SK-N-DZ (cell line): ENCODE measurements around the gene ADCY1.

Source experiments
- DNase-seq: peaks from one replicate; pipeline ENCODE4 v3.0.0-alpha.2; 2015; ENCODE audit warnings: low spot score

ADCY1 gene

DNA sequence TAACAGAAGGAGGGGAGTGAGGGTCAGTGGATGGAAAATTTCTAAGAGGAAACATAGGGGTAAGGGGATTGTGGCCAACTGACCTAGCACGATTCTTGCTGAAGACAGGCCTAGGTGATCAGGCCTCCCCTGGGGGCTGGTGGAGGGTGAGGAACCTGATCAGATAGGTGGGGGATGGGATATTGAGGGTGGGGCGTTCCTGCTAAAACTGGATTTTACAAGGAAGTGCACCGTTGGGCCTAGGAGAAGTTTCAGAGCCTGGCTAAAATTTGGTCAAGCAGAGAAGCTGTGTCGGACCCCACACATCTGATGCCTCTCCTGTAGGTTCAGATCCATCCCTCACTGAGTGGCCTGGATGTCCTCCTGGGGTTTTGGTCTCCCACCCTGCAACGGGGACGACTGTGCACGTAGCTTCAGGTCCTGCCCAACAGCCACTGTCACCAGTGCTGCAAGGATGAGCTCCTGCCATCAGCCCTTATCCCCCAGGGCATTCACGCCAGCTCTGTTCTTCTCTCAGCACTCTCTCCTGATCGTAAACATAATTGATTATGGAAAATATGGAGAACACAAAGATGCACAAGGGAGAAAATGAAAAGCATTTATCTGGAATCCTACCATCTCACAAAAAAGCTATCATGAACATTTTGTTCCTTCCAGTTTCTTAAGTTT is 89.9 kb downstream of the ADCY1 start:
- DNase-seq: no peak

DNA sequence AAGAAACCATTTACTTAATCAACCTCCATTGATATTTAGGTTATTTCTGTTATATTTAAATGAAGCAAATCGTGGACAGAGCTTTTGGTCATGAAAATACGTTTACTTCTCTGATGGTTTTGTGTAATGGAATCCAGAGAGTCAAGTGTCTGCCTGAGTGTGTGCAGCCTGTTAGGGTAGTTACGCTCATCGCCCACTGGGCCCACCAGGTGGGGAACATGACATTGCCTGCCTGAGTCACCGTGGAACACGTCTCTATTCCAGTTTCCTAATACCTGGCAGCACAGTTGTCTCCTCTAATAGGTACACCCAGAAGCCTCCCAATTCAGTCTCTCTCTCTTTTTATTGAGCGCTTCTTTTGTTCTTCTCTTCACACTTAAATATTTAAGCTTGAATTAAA is 91.0 kb downstream of the ADCY1 start:
- DNase-seq: no peak

DNA sequence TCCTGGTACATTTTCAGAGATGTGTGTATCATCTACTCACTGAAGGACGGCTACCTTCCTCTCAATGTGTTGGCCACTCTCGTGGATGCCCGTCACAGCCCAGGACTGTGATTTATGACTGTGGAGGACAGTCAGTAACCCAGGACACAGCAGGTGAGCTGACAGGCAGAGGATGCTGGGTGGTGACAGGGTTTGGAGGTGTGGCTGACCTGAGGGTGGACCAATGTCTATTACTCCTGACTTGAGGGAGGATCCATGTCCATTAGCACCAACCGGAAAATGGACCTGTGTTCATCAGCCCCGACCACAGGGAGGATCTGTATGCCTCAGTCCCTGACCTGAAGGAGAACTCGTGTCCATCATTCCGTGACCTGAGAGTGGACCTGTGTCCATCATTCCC is 96.1 kb downstream of the ADCY1 start:
- DNase-seq: no peak

GRCh38 chr7:45670717-45671116 is 96.5 kb downstream of the ADCY1 start:
- no peak for DNase-seq

- no peak for DNase-seq
Measured at GRCh38 chr7:45677311-45677900, 103.2 kb downstream of the ADCY1 start.

GRCh38 chr7:45679516-45679915 is 105.3 kb downstream of the ADCY1 start:
- no peak for DNase-seq

GRCh38 chr7:45680776-45681175 is 106.6 kb downstream of the ADCY1 start:
- DNase-seq: no peak

DNA sequence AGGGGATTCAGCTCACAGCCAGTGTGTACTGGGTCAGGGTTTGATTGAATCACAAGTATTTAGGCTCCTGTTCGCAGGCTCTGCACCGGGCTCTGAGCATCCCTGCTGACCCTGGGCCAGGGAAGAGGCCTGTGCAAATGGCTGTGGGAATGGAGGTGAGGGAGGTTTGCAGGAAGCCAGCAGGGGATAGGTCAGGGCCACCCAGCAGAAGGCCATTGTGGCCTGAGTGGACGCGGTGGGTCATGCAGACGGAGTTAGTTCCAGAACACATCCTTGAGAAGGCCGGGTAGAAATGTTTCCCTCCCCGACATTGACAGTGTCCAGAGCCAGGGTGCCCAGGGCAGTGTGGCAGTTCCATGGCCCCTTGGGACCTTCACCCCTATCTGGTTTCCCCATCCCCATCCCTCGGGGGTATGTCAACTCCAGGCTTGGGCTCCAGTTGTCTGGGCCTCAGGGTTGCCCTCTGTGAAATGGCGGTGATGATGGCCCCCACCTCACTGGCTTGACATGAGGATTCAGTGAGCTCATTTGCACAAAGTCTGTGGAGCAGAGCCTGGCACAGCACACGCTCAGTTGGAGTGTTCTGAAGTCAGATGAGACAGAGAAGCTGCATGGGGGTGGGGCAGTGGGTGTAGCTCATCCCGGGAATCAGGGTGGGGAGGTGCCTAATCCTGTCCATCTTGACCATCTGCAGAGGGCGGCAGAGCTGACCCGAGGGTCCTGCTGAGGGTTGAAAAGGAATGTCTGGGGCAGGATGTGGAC is 107.6 kb downstream of the ADCY1 start:
- DNase-seq: no peak

DNA sequence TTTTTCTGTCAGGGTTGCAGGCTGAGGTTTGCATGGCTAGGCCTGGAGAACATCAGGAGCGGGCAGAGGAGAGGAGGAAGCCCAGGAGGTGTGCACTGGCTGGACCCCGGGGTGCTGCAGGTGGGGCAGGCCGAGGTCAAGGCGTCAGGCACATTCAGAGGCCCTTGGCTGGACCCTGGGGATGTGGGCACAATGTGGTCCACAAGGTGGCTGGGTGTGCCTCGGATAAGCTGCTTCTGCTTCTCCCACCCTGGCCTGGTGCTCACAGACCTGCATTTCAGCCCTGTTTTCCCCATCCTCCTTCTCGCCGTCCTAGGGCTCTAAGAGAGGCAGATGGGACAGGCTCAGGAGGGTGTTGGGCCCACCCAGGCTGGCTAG is 108.2 kb downstream of the ADCY1 start:
- no peak for DNase-seq

DNA sequence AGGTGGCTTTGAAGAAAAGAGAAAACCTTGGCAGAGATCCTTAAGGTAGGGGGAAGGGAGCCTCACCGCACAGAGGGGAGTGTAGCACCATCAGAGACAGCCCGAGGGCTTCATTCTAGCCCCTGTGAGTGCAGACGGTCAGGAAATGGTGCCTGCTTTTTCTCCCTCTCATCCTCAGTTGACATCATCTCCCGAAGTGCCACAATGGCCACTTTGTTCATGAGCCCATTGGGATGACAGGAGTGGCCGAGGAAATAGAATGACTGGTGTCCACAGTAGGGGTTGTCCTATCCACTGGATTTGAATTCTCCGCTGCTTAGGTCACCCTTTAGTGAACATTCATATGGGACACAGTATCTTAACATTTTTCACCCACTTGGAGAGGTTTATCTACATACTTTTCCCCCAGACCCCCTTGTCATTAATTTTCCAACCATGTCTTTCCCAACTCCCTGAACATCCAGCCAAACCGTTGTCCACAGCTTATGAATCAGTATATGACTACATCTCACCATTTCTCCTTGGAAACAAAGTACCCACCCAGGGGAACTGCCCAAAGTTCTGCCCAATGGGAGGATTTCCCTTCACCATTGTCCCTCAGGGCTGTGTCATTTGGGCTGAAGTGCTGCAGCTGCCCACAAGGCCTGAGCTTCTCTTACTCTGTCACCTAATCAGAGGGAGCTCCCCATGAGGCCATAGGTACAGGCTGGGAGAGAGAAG is 108.8 kb downstream of the ADCY1 start:
- no peak for DNase-seq

DNA sequence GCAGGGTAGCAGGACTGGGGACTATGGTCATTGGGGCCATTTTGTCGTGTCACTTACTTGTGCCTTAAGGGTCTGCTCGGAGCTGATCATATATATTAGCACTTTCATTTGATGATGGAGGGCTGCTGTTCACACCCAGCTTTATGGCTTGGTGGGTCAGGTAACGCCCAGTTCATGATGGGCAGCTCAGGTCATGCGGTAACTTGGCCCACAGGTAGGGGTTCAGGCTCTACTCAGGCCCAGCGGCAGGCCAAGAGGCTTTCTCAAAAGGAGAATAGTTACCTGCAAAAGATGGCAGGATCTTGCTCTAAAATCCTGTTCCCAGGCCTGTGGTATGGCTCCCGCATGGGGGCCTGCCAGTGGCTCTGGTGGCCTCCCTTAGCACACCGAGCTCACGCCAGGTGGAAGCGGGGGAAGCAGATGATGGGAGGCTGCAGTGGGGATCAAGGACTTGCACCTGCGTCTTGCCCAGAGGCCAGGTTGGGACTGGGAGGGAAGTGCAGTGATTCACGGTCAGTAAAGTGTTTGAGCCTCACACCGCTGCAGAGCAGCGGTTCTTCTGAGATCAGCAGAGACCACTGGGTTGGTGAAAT is 109.5 kb downstream of the ADCY1 start:
- no peak for DNase-seq

- DNase-seq: no peak
Measured at GRCh38 chr7:45684910-45685618, 110.9 kb downstream of the ADCY1 start.

DNA sequence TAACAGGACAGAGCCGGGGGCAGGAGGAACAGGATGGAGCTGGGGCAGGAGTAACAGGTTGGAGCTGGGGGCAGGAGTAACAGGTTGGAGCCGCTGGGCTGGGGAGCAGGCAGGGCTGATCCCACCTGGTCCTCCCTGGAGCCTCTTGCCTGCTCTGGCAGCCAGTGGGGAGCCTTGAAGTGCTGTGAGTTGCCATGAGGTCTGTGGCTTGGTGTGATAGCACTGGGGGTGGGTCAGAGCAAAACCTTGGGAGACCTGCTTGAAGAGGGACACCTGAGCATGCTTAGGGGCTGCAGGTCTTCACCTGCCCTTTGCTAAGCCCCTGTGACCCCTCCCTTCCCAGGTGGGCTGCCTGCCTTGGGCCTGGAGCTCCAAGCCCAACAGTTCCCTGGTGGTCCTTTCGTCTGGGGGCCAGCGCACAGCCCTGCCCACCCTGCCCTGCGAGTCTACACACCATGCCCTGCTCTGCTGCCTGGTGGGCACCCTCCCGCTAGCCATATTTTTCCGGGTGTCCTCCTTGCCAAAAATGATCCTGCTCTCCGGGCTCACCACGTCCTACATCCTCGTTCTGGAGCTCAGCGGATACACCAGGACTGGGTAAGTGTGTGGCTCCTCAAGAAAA is 111.6 kb downstream of the ADCY1 start:
- no peak for DNase-seq

- no peak for DNase-seq
Measured at GRCh38 chr7:45686441-45687184, 112.4 kb downstream of the ADCY1 start.

- DNase-seq: no peak
Measured at GRCh38 chr7:45687185-45687560, 113.0 kb downstream of the ADCY1 start.

DNA sequence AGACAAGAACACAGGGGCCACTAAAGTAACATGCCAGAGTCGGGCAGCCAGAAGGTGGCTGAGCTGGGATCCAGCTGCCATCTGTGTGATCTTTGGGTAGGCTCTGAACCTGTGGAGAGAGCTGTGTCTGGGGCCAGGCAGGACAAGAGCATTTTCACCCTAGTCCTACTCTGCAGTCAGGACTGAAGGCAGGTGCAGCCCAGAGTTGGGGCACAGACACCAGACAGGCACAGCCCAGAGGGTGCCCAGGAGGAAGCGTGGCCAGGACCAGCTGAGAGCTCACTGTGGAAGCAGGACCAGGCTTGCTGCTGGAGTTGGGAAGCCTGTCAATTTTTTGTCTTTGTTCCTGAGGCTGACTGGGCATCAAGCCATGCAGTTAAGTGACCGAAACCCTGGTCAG is 113.6 kb downstream of the ADCY1 start:
- DNase-seq: no peak

DNA sequence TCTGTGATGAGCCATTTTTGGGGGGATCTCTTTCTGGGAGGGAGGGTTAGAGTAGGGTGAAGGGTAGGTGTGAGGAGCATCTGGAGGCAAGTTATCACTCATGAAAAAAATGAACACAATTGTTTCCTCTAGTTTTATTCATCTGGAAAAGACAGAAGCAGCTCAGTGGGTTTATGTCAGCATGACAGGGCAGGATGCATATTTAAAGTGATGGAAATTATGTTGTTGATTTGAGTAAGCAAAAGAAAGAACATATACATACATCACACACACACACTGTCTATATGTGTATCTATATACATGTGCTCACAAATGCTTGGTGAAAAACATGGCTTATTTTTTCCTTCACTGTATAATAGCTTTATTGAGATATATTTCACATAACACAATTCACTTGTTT is 114.2 kb downstream of the ADCY1 start:
- no peak for DNase-seq

DNA sequence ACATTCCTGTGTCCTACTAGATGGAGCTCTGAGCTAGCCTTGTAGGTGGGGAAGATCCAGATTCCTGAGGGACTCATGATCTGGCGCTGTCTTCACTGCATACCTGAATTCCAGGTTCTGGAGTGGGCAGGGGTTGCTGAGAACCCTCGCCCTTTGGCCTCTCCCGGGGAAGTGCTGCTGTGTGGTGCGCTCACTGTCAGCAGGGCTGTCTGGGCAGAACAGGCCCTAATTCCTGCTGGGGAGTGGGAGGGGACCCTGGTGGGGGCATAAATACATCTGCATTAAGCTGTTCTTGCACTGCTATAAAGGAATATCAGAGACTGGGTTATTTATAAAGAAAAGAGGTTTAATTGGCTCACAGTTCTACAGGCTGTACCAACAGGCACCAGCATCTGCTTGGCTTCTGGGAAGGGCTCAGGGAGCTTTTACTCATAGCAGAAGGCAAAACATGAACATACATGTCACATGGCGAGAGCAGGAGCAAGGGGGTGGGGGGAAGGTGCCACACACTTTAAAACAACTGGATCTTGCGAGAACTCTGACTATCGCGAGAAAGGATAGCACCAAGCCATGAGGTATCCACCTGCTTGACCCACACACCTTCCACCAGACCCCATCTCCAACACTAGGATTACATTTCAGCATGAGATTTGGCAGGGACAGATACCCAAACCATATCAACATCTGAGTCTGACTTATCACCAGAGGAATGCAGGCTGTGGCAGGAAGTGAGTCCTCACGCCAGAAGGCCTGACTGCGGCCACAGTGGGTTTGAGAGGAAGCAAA is 115.0 kb downstream of the ADCY1 start:
- DNase-seq: no peak
